ENCODE measurements around the gene CXCR5.

The CXCR5 gene

GRCh38 chr11:118899706-118900360 lies 16.1 kb downstream of the CXCR5 start:
- DNase-seq: no peak

- no peak for DNase-seq
Observed at GRCh38 chr11:118900535-118901384, 17.1 kb downstream of the CXCR5 start.

DNA sequence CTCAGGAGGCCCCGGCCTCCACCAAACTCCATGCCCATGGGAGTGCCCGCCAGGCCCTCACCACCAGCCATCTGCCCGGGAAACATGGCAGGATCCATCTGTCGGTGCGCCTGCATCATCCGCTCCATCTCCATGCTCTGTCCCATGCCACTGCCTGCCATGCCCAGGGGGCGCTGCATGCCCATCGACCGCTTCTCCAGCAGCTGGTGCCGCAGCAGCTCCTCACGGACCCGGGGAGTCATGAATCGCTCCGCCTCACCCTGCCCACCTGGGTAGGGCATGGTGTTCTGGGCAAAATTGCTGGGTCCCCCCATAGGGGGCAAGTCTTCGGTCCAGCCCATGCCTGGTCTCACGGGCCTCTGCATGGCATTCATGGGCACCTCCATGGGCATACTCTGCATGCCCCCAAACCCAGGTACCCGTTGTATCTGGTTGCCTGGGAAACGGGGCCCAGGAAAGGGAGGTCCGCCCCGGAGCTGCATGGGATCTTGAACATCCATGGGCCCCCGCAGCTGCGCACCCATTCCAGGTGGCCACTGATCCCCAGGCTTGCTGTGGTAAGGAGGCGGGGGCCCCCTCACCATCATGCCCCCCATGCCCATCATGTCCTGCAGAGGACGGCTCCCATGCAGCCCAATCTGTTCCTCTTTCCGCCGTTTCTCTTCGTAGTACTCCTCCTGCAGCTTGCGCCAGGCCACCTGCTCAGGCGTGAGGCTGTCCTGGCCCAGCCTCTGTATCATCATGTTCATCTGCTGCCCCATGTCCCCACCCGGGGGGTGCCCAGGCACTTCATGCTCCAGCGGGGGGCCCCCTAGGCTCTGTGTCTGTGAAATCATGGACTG lies 18.0 kb downstream of the CXCR5 start:
- DNase-seq: no peak

DNA sequence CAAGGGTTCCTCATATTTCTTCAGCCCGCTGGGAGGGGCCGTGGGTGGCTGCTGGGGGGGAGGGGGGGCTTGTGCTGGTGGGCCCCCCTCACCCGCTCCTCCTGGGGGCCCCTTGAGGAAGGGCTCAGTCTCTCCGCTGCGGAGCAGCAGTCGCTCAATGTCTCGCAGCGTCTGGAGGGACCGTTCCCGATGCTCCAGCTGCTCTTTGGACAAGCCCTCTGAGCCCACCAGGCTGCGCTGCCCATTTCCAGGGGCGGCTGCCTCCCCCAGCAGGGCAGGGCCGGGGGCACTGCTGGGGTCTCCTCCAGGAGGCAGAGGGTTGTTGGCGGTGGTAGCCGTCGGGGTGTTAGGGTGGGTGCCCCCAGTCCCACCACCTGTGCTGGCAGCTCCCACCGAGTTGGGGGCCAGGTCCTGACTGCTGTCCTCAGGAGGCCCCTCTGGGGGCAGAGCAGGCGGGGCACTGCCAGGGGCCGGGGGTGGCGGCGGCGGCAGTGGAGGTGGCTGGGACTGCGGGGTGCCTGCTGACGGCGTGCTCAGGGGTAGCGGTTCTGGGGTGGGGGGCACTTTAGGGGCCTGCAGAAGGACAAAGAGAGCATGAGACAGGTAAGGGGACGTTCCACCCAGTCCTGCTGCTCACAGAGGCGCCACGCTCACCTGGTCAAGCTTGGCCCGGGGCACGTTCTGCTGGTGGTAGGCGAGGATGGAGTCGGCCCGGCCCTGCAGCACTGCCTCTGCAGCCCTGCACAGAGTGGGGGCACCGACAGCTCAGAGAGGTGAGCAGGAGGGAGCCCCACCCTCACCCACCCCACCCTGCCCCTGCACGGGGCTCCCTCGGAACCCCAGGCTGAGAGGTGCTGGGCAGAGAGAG lies 18.9 kb downstream of the CXCR5 start:
- no peak for DNase-seq

GRCh38 chr11:118903204-118904015 lies 19.7 kb downstream of the CXCR5 start:
- DNase-seq: no peak

DNA sequence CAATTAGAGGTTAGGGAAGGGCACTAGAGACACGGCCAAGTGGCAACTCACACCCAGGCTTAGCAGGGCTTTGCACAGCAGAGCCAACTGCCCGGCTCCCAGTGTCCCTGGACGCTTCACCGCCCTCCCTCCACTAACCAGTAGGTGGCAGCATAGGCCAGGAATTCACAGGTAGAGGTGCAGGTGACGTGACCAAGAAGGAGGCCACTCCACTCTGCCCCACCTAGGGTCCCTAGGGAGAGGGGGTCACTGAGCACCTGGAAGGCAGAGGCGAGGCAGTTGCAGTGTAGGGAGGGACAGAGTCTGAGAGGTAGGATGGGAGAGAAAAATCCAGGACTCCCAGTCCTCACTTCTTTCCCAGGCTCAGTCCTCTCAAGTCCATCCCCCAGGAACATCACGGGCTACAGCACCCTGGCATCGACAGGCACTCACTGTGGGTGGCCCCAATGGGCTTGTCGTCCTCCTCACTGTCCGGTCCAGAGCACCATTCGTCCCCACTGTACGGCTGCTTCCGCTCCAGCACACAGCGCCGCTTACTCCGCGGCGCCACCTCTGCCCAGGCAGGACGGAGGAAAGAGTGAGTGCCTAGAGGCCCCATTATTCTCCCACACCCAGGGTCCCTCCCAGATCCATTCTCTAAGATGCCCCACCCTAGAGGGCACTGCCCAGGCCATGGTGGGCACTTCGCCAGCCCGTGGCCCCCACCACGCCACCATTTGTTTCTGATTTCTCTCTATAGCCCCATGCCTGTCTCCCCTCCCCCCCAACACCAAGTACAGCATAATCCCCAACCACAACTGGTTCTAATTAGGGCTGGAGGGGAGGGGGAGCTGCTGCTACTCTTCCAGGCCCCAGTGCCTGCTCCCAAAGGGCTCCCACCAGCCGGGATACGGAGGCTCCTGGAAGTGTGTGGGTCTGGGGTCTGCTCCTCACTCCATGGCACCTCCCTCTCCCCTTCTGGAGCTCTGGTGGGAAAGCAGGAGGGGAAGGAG lies 23.7 kb downstream of the CXCR5 start:
- DNase-seq: peak; percentile 91

GRCh38 chr11:118908264-118908663 lies 24.6 kb downstream of the CXCR5 start:
- no peak for DNase-seq

GRCh38 chr11:118908901-118909618 lies 25.4 kb downstream of the CXCR5 start:
- DNase-seq: no peak

GRCh38 chr11:118909619-118910308 lies 26.1 kb downstream of the CXCR5 start:
- no peak for DNase-seq

DNA sequence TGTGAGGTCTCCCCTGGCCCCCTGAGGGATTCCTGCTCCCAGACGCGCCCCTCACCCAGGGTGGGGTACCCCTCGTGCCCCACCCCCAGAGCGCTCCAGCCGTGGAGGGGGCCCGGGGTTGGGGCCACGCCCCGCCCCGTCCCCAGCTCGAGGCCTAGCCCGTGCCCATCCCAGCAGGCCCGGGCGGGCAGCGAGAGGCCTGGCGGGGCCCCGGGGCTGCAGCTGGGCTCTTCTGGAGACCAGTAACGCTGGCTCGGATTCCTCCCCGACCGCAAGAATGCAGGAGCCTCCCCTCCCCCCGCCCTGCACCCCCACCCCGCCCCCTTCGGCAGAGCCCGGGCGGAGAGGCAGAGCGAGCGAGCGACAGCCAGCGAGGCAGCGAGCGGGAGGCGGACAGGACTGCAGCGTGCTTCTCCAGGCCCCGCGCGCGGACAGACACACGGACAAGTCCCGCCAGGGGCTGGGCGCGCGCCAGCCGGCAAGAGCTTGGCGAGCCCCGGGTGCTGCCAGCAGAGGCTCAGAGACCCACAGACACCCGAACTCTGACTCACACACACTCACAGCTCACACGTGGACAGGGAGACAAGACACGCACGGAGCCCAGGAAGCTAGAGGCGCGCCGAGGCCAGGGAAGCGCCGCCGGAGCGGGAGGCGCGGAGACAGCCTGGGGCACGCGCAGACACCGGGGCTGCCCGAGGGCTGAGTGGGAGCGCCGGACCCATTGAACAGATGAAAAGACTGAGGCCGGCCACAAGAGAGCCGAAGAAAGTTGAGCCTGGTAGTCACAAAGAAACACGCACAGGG lies 26.8 kb downstream of the CXCR5 start:
- DNase-seq: peak; percentile 62

DNA sequence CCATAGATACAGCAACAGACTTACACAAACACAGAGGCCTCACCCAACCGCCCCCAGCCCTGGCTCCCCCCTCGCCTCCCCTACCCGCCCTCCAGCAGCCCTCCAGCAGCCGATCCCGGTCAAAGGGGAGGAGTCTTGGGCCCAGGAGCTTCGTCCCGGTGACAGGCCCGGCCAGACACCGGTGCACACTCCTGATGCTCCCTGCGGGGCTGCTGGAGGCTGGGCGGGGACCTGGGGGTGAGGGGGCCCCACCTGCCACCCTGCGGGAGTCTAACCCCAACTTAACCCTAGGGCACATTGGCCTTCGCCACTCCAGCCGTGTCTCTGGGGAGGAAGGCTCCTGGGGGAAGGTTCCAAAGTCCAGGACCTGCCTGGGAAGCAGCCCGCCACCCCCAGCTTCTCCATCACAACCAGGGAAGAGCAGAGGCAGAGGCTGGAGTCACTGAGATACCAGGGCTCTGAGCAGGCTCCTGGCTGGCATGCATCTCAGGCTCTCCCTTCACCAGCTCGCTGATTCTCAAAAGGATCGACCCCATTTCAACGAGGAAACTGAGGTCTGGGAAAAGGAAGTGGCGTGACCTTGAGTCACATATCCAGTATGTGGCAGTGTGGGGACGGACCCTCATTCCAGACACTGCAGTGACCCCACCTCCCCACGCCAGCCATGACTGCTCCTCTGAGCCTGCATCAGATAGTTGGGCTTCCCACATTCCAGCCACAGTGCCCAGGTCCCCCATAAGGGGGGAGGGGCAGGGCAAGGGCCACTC lies 27.6 kb downstream of the CXCR5 start:
- no peak for DNase-seq

DNA sequence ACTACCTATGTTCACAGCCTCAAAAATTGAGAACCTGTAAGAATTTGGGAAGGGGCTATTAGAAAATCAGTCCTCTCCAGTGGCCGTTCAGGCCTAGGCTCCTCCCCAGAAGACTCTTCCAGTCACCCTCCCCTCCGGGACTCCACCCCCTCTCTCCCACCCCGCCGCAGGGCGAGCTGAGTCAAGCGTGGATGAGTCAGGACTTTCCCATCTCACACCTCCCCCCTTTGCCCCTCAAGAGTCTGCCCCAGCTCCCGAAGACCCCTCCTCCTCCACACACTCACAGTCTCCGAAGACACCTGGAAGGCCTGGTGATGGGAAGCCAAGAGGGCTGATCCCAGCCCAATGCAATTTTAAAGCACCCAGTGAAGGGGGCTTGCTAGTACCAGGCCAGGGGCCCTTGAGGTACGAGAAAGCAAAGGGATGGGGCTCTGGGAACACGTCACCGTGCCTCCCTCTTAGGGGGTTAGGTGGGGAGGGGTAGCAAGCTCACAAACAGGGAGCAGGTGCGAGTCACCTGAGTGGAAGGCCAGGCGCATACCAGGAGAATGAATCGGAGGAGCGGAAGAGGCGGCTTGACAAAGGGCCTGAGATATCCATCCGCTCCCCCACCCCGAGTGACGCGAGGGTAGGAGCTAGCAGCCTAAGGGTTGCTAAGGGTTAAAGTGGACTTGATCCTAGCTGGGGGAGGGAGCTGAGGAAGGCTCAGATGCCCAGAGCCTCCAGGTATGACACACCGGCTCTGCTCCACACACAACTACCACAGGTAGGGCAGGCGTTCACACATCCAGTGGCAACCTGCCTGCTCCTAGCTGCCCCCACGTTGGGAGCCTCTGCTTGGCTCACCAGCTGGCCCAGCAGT lies 28.4 kb downstream of the CXCR5 start:
- DNase-seq: peak; percentile 73

DNA sequence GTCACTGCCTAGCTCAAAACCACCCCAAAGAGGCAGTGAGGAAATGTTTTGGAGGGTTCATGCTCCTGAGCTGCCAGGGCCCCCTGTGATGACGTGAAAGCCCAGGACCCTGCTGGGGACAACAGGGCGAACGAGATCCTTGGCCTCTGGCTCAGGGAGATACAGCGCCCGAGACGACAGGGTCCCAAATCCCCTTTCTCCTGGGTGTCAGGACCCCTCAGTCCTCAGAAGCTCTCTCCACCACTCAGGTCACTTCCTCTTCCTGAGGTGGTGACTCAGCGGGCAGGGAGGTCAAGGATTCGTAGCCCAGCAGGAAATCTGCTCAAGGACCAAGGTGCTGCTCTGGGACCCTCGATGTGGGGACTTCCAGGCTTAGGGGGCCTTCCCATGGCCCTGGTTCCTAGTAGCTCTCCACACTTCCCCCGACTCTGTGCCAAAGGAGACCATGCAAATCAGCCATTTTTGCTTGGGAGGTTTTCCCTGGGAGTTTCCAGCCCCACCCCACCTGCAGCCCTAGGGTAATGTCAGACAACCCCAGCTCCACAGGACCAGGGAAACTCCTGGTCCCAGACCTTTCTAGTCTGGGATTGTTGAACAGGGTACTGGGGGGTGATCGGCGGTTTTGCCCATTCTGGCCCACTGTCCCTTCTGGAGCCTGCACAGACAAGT lies 29.2 kb downstream of the CXCR5 start:
- no peak for DNase-seq

DNA sequence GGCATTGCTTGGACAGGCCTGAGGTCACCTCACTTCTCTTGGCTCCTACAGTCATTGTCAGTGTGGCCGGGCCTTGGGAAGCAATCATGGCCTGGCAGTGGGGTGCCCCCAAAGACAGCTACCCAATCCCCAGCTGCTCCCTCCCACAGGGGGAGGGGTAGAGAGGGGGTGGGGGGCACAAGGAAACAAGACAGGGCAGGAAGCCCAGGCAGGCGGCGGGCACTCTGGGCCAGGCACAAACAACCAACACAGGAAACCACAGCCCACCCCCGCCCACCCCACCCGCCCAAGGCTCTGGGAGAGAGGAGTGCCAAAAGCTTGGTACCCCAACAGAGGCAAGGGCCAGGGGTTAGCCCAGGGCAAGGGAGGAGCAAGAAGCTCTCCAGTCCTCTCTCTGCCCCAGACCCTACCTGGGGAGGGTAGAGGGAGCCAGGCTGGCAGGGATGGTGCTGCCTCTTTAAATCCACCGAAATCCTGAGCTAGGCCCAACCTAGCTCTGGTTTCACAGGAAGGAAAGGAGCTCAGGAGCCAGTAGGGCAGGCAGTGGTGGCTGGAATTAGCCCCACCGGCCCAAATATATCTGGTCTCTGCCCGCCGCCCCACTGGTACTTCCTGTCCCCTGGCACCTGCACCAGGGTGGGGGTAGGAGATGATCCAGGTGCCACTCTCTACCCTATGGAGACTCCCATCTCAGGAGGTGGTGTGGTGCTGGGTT lies 29.9 kb downstream of the CXCR5 start:
- peak; percentile 72 for DNase-seq
